HG02870 (cell line): ENCODE results near the gene ANO1.
"Not testable (repeated sequence)": the region's sequence is repeated elsewhere in the genome, so short reads cannot be mapped to it uniquely, and the experiment has no call there.

Experiments
- ATAC-seq: cut with Tn5 transposase; IDR thresholded peaks from one replicate; pipeline ENCODE4 v1.9.1; 2021; ENCODE audit warnings: mild to moderate bottlenecking, moderate library complexity; ENCODE audit not compliant: unreplicated experiment

The ANO1 gene

GRCh38 chr11:70205049-70205725 lies 127.1 kb downstream of the ANO1 start:
- ATAC-seq: no peak

- no peak for ATAC-seq
Observed at GRCh38 chr11:70205766-70206165, 127.6 kb downstream of the ANO1 start.

GRCh38 chr11:70206226-70206981 lies 128.3 kb downstream of the ANO1 start:
- no peak for ATAC-seq

GRCh38 chr11:70206982-70207376 lies 128.9 kb downstream of the ANO1 start:
- no peak for ATAC-seq

GRCh38 chr11:70207531-70208131 lies 129.5 kb downstream of the ANO1 start:
- no peak for ATAC-seq

GRCh38 chr11:70209391-70209912 lies 131.3 kb downstream of the ANO1 start:
- ATAC-seq: no peak

- no peak for ATAC-seq
Observed at GRCh38 chr11:70210051-70210501, 132.0 kb downstream of the ANO1 start.

- no peak for ATAC-seq
Observed at GRCh38 chr11:70210530-70210929, 132.4 kb downstream of the ANO1 start.

- ATAC-seq: no peak
Observed at GRCh38 chr11:70212227-70212811, 134.2 kb downstream of the ANO1 start.

- not testable (repeated sequence) for ATAC-seq
Observed at GRCh38 chr11:70217388-70217787, 139.3 kb downstream of the ANO1 start.

GRCh38 chr11:70218076-70218475 lies 140.0 kb downstream of the ANO1 start:
- ATAC-seq: not testable (repeated sequence)

GRCh38 chr11:70220136-70220535 lies 142.0 kb downstream of the ANO1 start:
- no peak for ATAC-seq

GRCh38 chr11:70220920-70221319 lies 142.8 kb downstream of the ANO1 start:
- ATAC-seq: no peak

- no peak for ATAC-seq
Observed at GRCh38 chr11:70225681-70226177, 147.6 kb downstream of the ANO1 start.

- no peak for ATAC-seq
Observed at GRCh38 chr11:70226183-70226582, 148.1 kb downstream of the ANO1 start.

- ATAC-seq: no peak
Observed at GRCh38 chr11:70226967-70227366, 148.8 kb downstream of the ANO1 start.

- ATAC-seq: no peak
Observed at GRCh38 chr11:70229737-70230136, 151.6 kb downstream of the ANO1 start.

GRCh38 chr11:70230151-70230839 lies 152.2 kb downstream of the ANO1 start:
- no peak for ATAC-seq

- no peak for ATAC-seq
Observed at GRCh38 chr11:70230840-70231710, 153.0 kb downstream of the ANO1 start.

- ATAC-seq: no peak
Observed at GRCh38 chr11:70233034-70233433, 154.9 kb downstream of the ANO1 start.
